Esophagus (tissue), 2 donors: ENCODE measurements around the gene ANG. TPM values are rescaled to one million over a fixed set of nuclear protein-coding genes. Genes with fewer than 3 reads are reported as not detected.

Source experiments
- H3K27ac ChIP-seq, 2 donors: one replicate each; pipeline ENCODE4 v1.5.1; 2013; ENCODE audit warnings: low read depth in 2 of 2, mild to moderate bottlenecking in 2 of 2, inconsistent platforms in 1 of 2, low read length in 1 of 2, moderate library complexity in 1 of 2
- H3K27me3 ChIP-seq, 2 donors: one replicate each; pipeline ENCODE4 v1.6.1; 2013; ENCODE audit warnings: low read length in 2 of 2, control low read depth in 1 of 2, mild to moderate bottlenecking in 1 of 2; ENCODE audit not compliant: insufficient read depth in 2 of 2, control insufficient read depth in 1 of 2
- H3K36me3 ChIP-seq, 2 donors: one replicate each; pipeline ENCODE4 v1.6.1; 2013; ENCODE audit warnings: low read length in 1 of 2; ENCODE audit not compliant: control insufficient read depth in 2 of 2, insufficient read depth in 2 of 2
- H3K4me1 ChIP-seq, 2 donors: one replicate each; pipeline ENCODE4 v1.6.1; 2013; ENCODE audit warnings: low read length in 1 of 2; ENCODE audit not compliant: control insufficient read depth in 2 of 2, insufficient read depth in 2 of 2
- H3K4me3 ChIP-seq, 2 donors: one replicate each; pipeline ENCODE4 v1.5.1; 2013; ENCODE audit warnings: low read length in 2 of 2, mild to moderate bottlenecking in 2 of 2, low read depth in 1 of 2, moderate library complexity in 1 of 2
- H3K9me3 ChIP-seq, 2 donors: one replicate each; pipeline ENCODE4 v1.6.1; 2013; ENCODE audit warnings: mild to moderate bottlenecking in 2 of 2, low read depth in 1 of 2, low read length in 1 of 2, moderate library complexity in 1 of 2; ENCODE audit not compliant: control insufficient read depth in 2 of 2, insufficient read depth in 1 of 2
- WGBS, 2 donors: extraction: QIAGEN DNeasy Blood & Tissue Kit; methylation state at CpG; one replicate each; pipeline ENCODE4 v1.1.7; 2013; 5-methylcytosine and 5-hydroxymethylcytosine counted together
- polyA plus RNA-seq, 2 donors: library from polyadenylated mRNA; stranded (reverse); fragments of 200-250 nt; gene quantifications; one replicate each; pipeline ENCODE4 v1.2.3, GENCODE V29; 2013
- donor health status: healthy with polysubstance abuse.
- donor health status: Bipolar disorder and iron deficiency.

The ANG gene
- polyA plus RNA-seq, 2 donors = 4.6 to 8.4 TPM

- Histone ChIP-seq H3K27me3 (peaks cover 0 to 3% of the 10 kb centered on the region in 2 donors), H3K4me1 (no peaks in the 10 kb centered on the region), H3K27ac (no peak overlapping the region), H3K4me3 (no peak overlapping the region), H3K9me3 (no peaks in the 10 kb centered on the region), H3K36me3 (no peaks in the 10 kb centered on the region)
- WGBS, 2 donors = 61 to 65% methylated on average over 4 of the region's 4 CpGs
These were observed 16.8 kb upstream of the ANG start for GRCh38 chr14:20671597-20672283.

- WGBS, 2 donors = 75 to 85% methylated on average over 2 of the region's 2 CpGs
- Histone ChIP-seq H3K27ac (no peak overlapping the region), H3K4me3 (no peak overlapping the region), H3K36me3 (no peaks in the 10 kb centered on the region), H3K9me3 (no peaks in the 10 kb centered on the region), H3K27me3 (peaks cover 0 to 3% of the 10 kb centered on the region in 2 donors), H3K4me1 (peaks cover 0 to under 1% of the 10 kb centered on the region in 2 donors)
These were observed 12.9 kb upstream of the ANG start for GRCh38 chr14:20675669-20676068.

- 80 to 84% methylated on average over 2 of the region's 2 CpGs for WGBS, 2 donors
- Histone ChIP-seq H3K27me3 (peaks cover 0 to 3% of the 10 kb centered on the region in 2 donors), H3K36me3 (no peaks in the 10 kb centered on the region), H3K4me3 (no peak overlapping the region), H3K9me3 (no peaks in the 10 kb centered on the region), H3K27ac (no peak overlapping the region), H3K4me1 (peaks cover 0 to 2% of the 10 kb centered on the region in 2 donors)
These were observed 12.5 kb upstream of the ANG start for GRCh38 chr14:20676072-20676471.

- H3K36me3 ChIP-seq = no peaks in the 10 kb centered on the region
- H3K4me1 ChIP-seq = peaks cover 0 to 2% of the 10 kb centered on the region in 2 donors
- no peak overlapping the region for H3K4me3 ChIP-seq
- H3K27ac ChIP-seq = no peak overlapping the region
- no peaks in the 10 kb centered on the region for H3K27me3 ChIP-seq
- no peaks in the 10 kb centered on the region for H3K9me3 ChIP-seq
- WGBS, 2 donors = 95 to 97% methylated on average over 1 of the region's 1 CpG
These were observed 8.7 kb upstream of the ANG start for GRCh38 chr14:20679907-20680306.

- H3K4me1 ChIP-seq = peaks cover 0 to 2% of the 10 kb centered on the region in 2 donors
- 59 to 60% methylated on average over 8 of the region's 8 CpGs for WGBS, 2 donors
- H3K4me3 ChIP-seq = peak overlapping the region in 1 of 2 donors; percentile 68
- H3K27ac ChIP-seq = peak overlapping the region in 1 of 2 donors; percentile 40
- no peaks in the 10 kb centered on the region for H3K9me3 ChIP-seq
- H3K36me3 ChIP-seq = no peaks in the 10 kb centered on the region
- H3K27me3 ChIP-seq = no peaks in the 10 kb centered on the region
These were observed 8.2 kb upstream of the ANG start for GRCh38 chr14:20680363-20680762.

- Histone ChIP-seq H3K27me3 (no peaks in the 10 kb centered on the region), H3K9me3 (no peaks in the 10 kb centered on the region), H3K4me3 (peak overlapping the region; percentile 43 to 68), H3K36me3 (no peaks in the 10 kb centered on the region), H3K4me1 (peaks cover 0 to 2% of the 10 kb centered on the region in 2 donors), H3K27ac (peak overlapping the region; percentile 100)
- WGBS, 2 donors = 11 to 12% methylated on average over 7 of the region's 7 CpGs
These were observed 7.7 kb upstream of the ANG start for GRCh38 chr14:20680843-20681347.

- Histone ChIP-seq H3K4me1 (peaks cover 0 to 2% of the 10 kb centered on the region in 2 donors), H3K36me3 (no peaks in the 10 kb centered on the region), H3K4me3 (peak overlapping the region; percentile 68 to 87), H3K27ac (peak overlapping the region; percentile 100), H3K27me3 (no peaks in the 10 kb centered on the region), H3K9me3 (no peaks in the 10 kb centered on the region)
- WGBS, 2 donors = 0 to 1% methylated on average over 25 of the region's 25 CpGs
These were observed 7.0 kb upstream of the ANG start for GRCh38 chr14:20681348-20682126.

GRCh38 chr14:20682127-20682434 lies 6.5 kb upstream of the ANG start:
- WGBS, 2 donors = 1% methylated on average over 11 of the region's 11 CpGs
- H3K4me1 ChIP-seq = peaks cover 0 to 2% of the 10 kb centered on the region in 2 donors
- H3K36me3 ChIP-seq = no peaks in the 10 kb centered on the region
- no peaks in the 10 kb centered on the region for H3K27me3 ChIP-seq
- H3K9me3 ChIP-seq = no peaks in the 10 kb centered on the region
- peak overlapping the region; percentile 100 for H3K27ac ChIP-seq
- peak overlapping the region; percentile 68 to 87 for H3K4me3 ChIP-seq

GRCh38 chr14:20682435-20683124 lies 6.0 kb upstream of the ANG start:
- Histone ChIP-seq H3K9me3 (no peaks in the 10 kb centered on the region), H3K4me1 (peaks cover 0 to 2% of the 10 kb centered on the region in 2 donors), H3K36me3 (no peaks in the 10 kb centered on the region), H3K27me3 (no peaks in the 10 kb centered on the region), H3K27ac (peak overlapping the region; percentile 100), H3K4me3 (peak overlapping the region; percentile 68 to 87)
- WGBS, 2 donors = 0 to 1% methylated on average over 40 of the region's 40 CpGs
